Measurements from ENCODE around the gene CAMK2B. TPM values are rescaled to one million over a fixed set of nuclear protein-coding genes. Genes with fewer than 3 reads are reported as not detected.

The CAMK2B gene
- total and polyA plus RNA-seq, 2 of the 13 experiments (the other 11 are each of a cell fraction or from before 2014, with no cell fraction given): 0.27 to 0.48 TPM

GRCh38 chr7:44240983-44241510 lies 84.3 kb downstream of the CAMK2B start (continued):
- TF ChIP-seq ZNF318 (CRISPR knock-in tag; IDR thresholded peaks at IDR 0.05): no peak
- TF ChIP-seq, protein P1, sequence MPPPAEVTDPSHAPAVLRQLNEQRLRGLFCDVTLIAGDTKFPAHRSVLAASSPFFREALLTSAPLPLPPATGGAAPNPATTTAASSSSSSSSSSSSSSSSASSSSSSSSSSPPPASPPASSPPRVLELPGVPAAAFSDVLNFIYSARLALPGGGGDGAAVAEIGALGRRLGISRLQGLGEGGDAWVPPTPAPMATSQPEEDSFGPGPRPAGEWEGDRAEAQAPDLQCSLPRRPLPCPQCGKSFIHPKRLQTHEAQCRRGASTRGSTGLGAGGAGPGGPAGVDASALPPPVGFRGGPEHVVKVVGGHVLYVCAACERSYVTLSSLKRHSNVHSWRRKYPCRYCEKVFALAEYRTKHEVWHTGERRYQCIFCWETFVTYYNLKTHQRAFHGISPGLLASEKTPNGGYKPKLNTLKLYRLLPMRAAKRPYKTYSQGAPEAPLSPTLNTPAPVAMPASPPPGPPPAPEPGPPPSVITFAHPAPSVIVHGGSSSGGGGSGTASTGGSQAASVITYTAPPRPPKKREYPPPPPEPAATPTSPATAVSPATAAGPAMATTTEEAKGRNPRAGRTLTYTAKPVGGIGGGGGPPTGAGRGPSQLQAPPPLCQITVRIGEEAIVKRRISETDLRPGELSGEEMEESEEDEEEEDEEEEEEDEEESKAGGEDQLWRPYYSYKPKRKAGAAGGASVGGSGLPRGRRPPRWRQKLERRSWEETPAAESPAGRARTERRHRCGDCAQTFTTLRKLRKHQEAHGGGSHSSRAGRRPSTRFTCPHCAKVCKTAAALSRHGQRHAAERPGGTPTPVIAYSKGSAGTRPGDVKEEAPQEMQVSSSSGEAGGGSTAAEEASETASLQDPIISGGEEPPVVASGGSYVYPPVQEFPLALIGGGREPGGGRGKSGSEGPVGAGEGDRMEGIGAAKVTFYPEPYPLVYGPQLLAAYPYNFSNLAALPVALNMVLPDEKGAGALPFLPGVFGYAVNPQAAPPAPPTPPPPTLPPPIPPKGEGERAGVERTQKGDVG (CRISPR knock-in tag; IDR thresholded peaks at IDR 0.05; ENCODE audit: borderline replicate concordance): no peak
- TF ChIP-seq GABPA (IDR thresholded peaks at IDR 0.05; ENCODE audit: low read depth, low read length): no peak
- peak; percentile 56; the same call in 1 of the 2 replicates for TF ChIP-seq GABPA (CRISPR knock-in tag; IDR thresholded peaks at IDR 0.05; ENCODE audit: low read depth)
- 0 out of 2 replicates have a peak, but pooled peaks have one; percentile 19 for TF ChIP-seq ZNF614 (CRISPR knock-in tag; IDR thresholded peaks at IDR 0.05; ENCODE audit: borderline replicate concordance)
- TF ChIP-seq ZNF501 (CRISPR knock-in tag; IDR thresholded peaks at IDR 0.05): peak; percentile 25; the same call in 1 of the 2 replicates
- no peak for TF ChIP-seq ZNF792 (CRISPR knock-in tag; IDR thresholded peaks at IDR 0.05)
- TF ChIP-seq ZNF564 (CRISPR knock-in tag; IDR thresholded peaks at IDR 0.05): no peak
- no peak for TF ChIP-seq ZNF362 (CRISPR knock-in tag; IDR thresholded peaks at IDR 0.05; ENCODE audit: borderline replicate concordance)
- 0 out of 2 replicates have a peak, but pooled peaks have one; percentile 19 for TF ChIP-seq FOXO1 (CRISPR knock-in tag; IDR thresholded peaks at IDR 0.05)
- peak; percentile 43; the same call in 1 of the 2 replicates for TF ChIP-seq RXRB (CRISPR knock-in tag; IDR thresholded peaks at IDR 0.05; ENCODE audit: borderline replicate concordance)
- TF ChIP-seq, protein P2, sequence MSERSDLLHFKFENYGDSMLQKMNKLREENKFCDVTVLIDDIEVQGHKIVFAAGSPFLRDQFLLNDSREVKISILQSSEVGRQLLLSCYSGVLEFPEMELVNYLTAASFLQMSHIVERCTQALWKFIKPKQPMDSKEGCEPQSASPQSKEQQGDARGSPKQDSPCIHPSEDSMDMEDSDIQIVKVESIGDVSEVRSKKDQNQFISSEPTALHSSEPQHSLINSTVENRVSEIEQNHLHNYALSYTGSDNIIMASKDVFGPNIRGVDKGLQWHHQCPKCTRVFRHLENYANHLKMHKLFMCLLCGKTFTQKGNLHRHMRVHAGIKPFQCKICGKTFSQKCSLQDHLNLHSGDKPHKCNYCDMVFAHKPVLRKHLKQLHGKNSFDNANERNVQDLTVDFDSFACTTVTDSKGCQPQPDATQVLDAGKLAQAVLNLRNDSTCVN (CRISPR knock-in tag; IDR thresholded peaks at IDR 0.05; ENCODE audit: borderline replicate concordance): peak; percentile 53
- no peak for TF ChIP-seq ZNF550 (CRISPR knock-in tag; IDR thresholded peaks at IDR 0.05; ENCODE audit: borderline replicate concordance)
- no peak for TF ChIP-seq MYC (CRISPR knock-in tag; IDR thresholded peaks at IDR 0.05; ENCODE audit: borderline replicate concordance)
